ENCODE data around the gene GADL1.

Gene GADL1

GRCh38 chr3:30761374-30761773 lies 133.1 kb downstream of the GADL1 start:
- H3K4me1 Mint-ChIP-seq: no peaks in the 10 kb centered on the region
- no peaks in the 10 kb centered on the region for H3K36me3 Mint-ChIP-seq (ENCODE audit: low read depth)
- no peaks in the 10 kb centered on the region for H3K9me3 Mint-ChIP-seq

GRCh38 chr3:30760737-30761136 lies 133.7 kb downstream of the GADL1 start:
- Mint-ChIP-seq H3K27ac (no peak overlapping the region), H3K9me3 (no peaks in the 10 kb centered on the region), H3K4me3 (no peak overlapping the region), H3K36me3 (ENCODE audit: low read depth) (no peaks in the 10 kb centered on the region), H3K4me1 (no peaks in the 10 kb centered on the region), H3K27me3 (ENCODE audit: low read depth, poor library complexity) (no peaks in the 10 kb centered on the region)
- no peak for DNase-seq
- no peak for TF ChIP-seq CTCF (IDR thresholded peaks at IDR 0.05)

More at GRCh38 chr3:30761374-30761773, 133.1 kb downstream of the GADL1 start:
- Mint-ChIP-seq H3K27me3 (ENCODE audit: low read depth, poor library complexity) (no peaks in the 10 kb centered on the region), H3K27ac (no peak overlapping the region), H3K4me3 (no peak overlapping the region)
- no peak for DNase-seq
- TF ChIP-seq CTCF (IDR thresholded peaks at IDR 0.05): no peak

GRCh38 chr3:30760040-30760695 lies 134.3 kb downstream of the GADL1 start:
- H3K4me3 Mint-ChIP-seq: no peak overlapping the region
- H3K27me3 Mint-ChIP-seq (ENCODE audit: low read depth, poor library complexity): no peaks in the 10 kb centered on the region
- no peaks in the 10 kb centered on the region for H3K36me3 Mint-ChIP-seq (ENCODE audit: low read depth)
- TF ChIP-seq CTCF (IDR thresholded peaks at IDR 0.05): no peak
- no peaks in the 10 kb centered on the region for H3K9me3 Mint-ChIP-seq
- no peak for DNase-seq
- no peaks in the 10 kb centered on the region for H3K4me1 Mint-ChIP-seq
- no peak overlapping the region for H3K27ac Mint-ChIP-seq

GRCh38 chr3:30756218-30756617 lies 138.2 kb downstream of the GADL1 start:
- Mint-ChIP-seq H3K4me3 (no peak overlapping the region), H3K36me3 (ENCODE audit: low read depth) (no peaks in the 10 kb centered on the region), H3K4me1 (no peaks in the 10 kb centered on the region), H3K27ac (no peak overlapping the region), H3K9me3 (no peaks in the 10 kb centered on the region), H3K27me3 (ENCODE audit: low read depth, poor library complexity) (no peaks in the 10 kb centered on the region)
- TF ChIP-seq CTCF (IDR thresholded peaks at IDR 0.05): no peak
- DNase-seq: no peak

DNA sequence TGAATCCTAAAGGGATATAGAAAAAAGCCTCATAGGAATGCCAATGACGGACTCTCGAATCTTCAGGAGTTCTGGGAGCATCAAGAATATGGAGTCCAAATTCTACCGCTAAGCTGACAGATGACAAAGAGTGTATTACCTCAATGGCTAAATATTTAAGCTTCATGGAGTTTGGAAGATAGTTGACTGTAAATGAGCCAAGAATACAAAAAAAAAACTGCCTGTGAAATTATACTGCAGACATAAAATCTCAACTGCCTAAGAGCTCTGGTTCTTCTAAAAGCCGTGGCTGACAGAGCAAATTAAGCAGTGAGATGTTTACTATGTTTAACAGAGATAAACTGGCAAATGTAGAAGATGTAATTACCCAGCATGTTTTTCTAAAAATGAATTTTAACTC lies 140.0 kb downstream of the GADL1 start:
- no peaks in the 10 kb centered on the region for H3K4me1 Mint-ChIP-seq
- H3K9me3 Mint-ChIP-seq: no peaks in the 10 kb centered on the region
- H3K27me3 Mint-ChIP-seq (ENCODE audit: low read depth, poor library complexity): no peaks in the 10 kb centered on the region
- H3K27ac Mint-ChIP-seq: no peak overlapping the region
- no peak overlapping the region for H3K4me3 Mint-ChIP-seq
- no peak for TF ChIP-seq CTCF (IDR thresholded peaks at IDR 0.05)
- no peak for DNase-seq
- no peaks in the 10 kb centered on the region for H3K36me3 Mint-ChIP-seq (ENCODE audit: low read depth)

DNA sequence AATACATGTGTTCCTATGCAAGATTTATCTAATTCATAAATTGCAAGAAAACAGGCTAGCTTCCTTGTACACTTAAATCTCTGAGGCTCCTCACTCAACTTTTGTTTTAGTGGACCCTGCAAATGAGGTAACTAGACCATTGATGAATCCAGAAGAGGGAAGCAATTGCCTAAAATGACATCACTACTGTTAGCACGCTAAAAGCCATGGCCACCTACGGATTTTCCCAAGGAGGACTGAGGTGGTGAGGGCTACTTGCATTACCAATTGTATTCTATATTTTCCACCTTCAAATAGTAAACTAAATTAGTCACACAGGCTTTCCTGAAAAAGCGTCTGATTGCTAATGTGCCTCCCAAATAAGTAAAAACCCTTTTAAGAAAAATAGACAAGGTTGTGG lies 140.7 kb downstream of the GADL1 start:
- H3K27me3 Mint-ChIP-seq (ENCODE audit: low read depth, poor library complexity): no peaks in the 10 kb centered on the region
- H3K9me3 Mint-ChIP-seq: no peaks in the 10 kb centered on the region
- no peaks in the 10 kb centered on the region for H3K4me1 Mint-ChIP-seq
- no peak overlapping the region for H3K27ac Mint-ChIP-seq
- H3K36me3 Mint-ChIP-seq (ENCODE audit: low read depth): no peaks in the 10 kb centered on the region
- no peak overlapping the region for H3K4me3 Mint-ChIP-seq
- no peak for TF ChIP-seq CTCF (IDR thresholded peaks at IDR 0.05)
- no peak for DNase-seq

Data from nephron progenitor cell (in vitro differentiated cells).